ENCODE measurements around the gene OR10J5.

- TF ChIP-seq CTCF (IDR thresholded peaks at IDR 0.05; ENCODE audit: insufficient read depth, low read length, poor library complexity, severe bottlenecking) = no peak
- TF ChIP-seq EZH2phosphoT487 (conservative IDR thresholded peaks at IDR 0.05; ENCODE audit: low read length) = no peak
Measured at GRCh38 chr1:159562680-159563079, 26.9 kb upstream of the OR10J5 start.
